ENCODE results near the gene EVI5.

GRCh38 chr1:92705446-92705845, 79.5 kb downstream of the EVI5 start:
- TF ChIP-seq SP1 (IDR thresholded peaks at IDR 0.05) (no peak), HDGF (IDR thresholded peaks at IDR 0.05; ENCODE audit: borderline replicate concordance) (no peak), BHLHE40 (IDR thresholded peaks at IDR 0.05; ENCODE audit: borderline replicate concordance) (no peak), TARDBP (IDR thresholded peaks at IDR 0.05) (no peak), ELF4 (IDR thresholded peaks at IDR 0.05) (no peak), NFRKB (IDR thresholded peaks at IDR 0.05) (no peak), CTBP1 (IDR thresholded peaks at IDR 0.05; ENCODE audit: borderline replicate concordance) (no peak), PKNOX1 (IDR thresholded peaks at IDR 0.05) (no peak), SUZ12 (IDR thresholded peaks at IDR 0.05) (no peak), ZNF384 (IDR thresholded peaks at IDR 0.05) (no peak), ARNT (IDR thresholded peaks at IDR 0.05) (no peak), L3MBTL2 (conservative IDR thresholded peaks at IDR 0.05) (no peak)

Data from HEK293T (cell line).